SK-N-SH treated with all-trans-retinoic acid at 6 μM for 48 hours (cell line): ENCODE data around the gene FOXF1.

Experiments used
- CSDC2 ChIP-seq: fragments of 250-450 bp; sonication (Bioruptor Pico); IDR thresholded peaks from 2 replicates; pipeline ENCODE4 v1.5.0; 2020; ENCODE audit warnings: mild to moderate bottlenecking, moderate library complexity
- POU6F1 ChIP-seq: fragments of 250-450 bp; sonication (Bioruptor Pico); IDR thresholded peaks from 2 replicates; pipeline ENCODE4 v1.8.0; 2021; ENCODE audit warnings: low read depth, mild to moderate bottlenecking, moderate library complexity, borderline replicate concordance

GRCh38 chr16:86538196-86538780 lies 28.0 kb downstream of the FOXF1 start:
- TF ChIP-seq CSDC2 (CRISPR knock-in tag), result no peak
- TF ChIP-seq POU6F1 (CRISPR knock-in tag), result no peak
